ENCODE measurements around the gene GTPBP10. TPM values are rescaled to one million over a fixed set of nuclear protein-coding genes. Genes with fewer than 3 reads are reported as not detected.

GTPBP10 gene
- total and polyA plus RNA-seq, 9 of the 15 experiments (the other 6 are each of a cell fraction or from before 2014, with no cell fraction given) = 34.6 to 89.8 (median 76.4) TPM

- Histone ChIP-seq H3K4me2 (ENCODE audit: insufficient read depth, low read length) (no peak overlapping the region), H4K20me1 (replicated peaks; ENCODE audit: control insufficient read depth, insufficient read depth, low read length) (no peaks in the 10 kb centered on the region), H2AFZ (ENCODE audit: low read depth, low read length) (no peak overlapping the region), H3K9me1 (ENCODE audit: control insufficient read depth, insufficient read depth, low read length) (no peaks in the 10 kb centered on the region), H3K9me3 (replicated peaks; ENCODE audit: control insufficient read depth, insufficient read depth, low read depth, low read length) (no peaks in the 10 kb centered on the region), H3K4me3 (no peak overlapping the region), H3K36me3 (ENCODE audit: control insufficient read depth, insufficient read depth, low read length) (no peaks in the 10 kb centered on the region), H3K4me1 (replicated peaks in 1 of 2; ENCODE audit: control insufficient read depth in 2 of 2, insufficient read depth in 2 of 2, low read length in 2 of 2) (peaks cover 0 to 8% of the 10 kb centered on the region in 2 experiments; a peak in 1 of 5 replicates), H3K27me3 (ENCODE audit: control insufficient read depth in 2 of 2, insufficient read depth in 2 of 2, low read length in 2 of 2) (peaks cover 7 to 20% of the 10 kb centered on the region in 2 experiments; a peak in 3 of 5 replicates), H3K79me2 (ENCODE audit: control insufficient read depth, insufficient read depth, low read length) (no peaks in the 10 kb centered on the region), H3K9ac (ENCODE audit: insufficient read depth in 1 of 2, low read depth in 2 of 2, low read length in 2 of 2) (no peak overlapping the region), H3K27ac (ENCODE audit: extremely low read depth, low read depth, low read length) (no peak overlapping the region)
- no TSS peak for BruUV-seq (replicated peaks)
- intact Hi-C loops (cut with micrococcal nuclease) = no loop called here
- peak; percentile 67 for TF ChIP-seq ZNF316 (IDR thresholded peaks at IDR 0.05)
- TF ChIP-seq ZNF584 (CRISPR knock-in tag; IDR thresholded peaks at IDR 0.05; ENCODE audit: low read depth) = no peak
- TF ChIP-seq C11orf30 (IDR thresholded peaks at IDR 0.05; ENCODE audit: low read depth) = peak; percentile 31; the same call in 1 of the 2 replicates
- DNase-seq (ENCODE audit: extremely low read depth in 1 of 4, low spot score in 3 of 4) = no peak
- in situ Hi-C loops (cut with MboI) = no loop called here
- no peak for ATAC-seq
- no peak for FAIRE-seq
- CTCF ChIA-PET (ENCODE audit: low intra/inter-chr PET ratio) = no interaction called here
- POLR2A ChIA-PET = no interaction called here
These were observed 23.7 kb upstream of the GTPBP10 start for GRCh38 chr7:90322837-90323236.

DNA sequence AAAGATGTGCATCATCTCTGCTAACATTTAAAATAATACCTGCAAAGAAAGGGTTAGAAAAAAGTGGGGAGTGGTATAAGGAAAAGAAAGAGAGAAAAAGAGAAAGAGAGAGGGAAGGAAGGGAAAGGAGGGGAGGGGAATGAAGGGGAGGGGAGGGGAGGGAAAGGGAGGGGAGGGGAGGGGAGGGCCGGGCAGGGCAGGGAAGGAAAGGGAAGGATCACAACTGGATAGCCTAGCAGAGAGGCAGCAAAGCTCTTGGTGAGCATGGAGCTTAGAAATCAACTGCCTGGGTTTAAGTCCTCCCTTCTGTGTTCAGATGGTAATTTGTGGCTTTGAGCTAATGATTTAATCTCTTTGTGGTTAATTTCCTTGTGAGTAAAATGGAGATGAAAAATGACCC is 20.0 kb upstream of the GTPBP10 start:
- H3K9ac ChIP-seq (ENCODE audit: insufficient read depth in 1 of 2, low read depth in 2 of 2, low read length in 2 of 2) = no peak overlapping the region
- no TSS peak for BruUV-seq (replicated peaks)
- ChIA-PET POLR2A (interaction anchor here (0.6 kb wide), 1 partner anchor 967 kb away, joined by 3 read pairs; no protein-coding TSS in a partner anchor), CTCF (ENCODE audit: low intra/inter-chr PET ratio) (no interaction called here)
- no peaks in the 10 kb centered on the region for H3K4me1 ChIP-seq (replicated peaks in 1 of 2; ENCODE audit: control insufficient read depth in 2 of 2, insufficient read depth in 2 of 2, low read length in 2 of 2)
- H3K9me3 ChIP-seq (replicated peaks; ENCODE audit: control insufficient read depth, insufficient read depth, low read depth, low read length) = no peaks in the 10 kb centered on the region
- H3K4me2 ChIP-seq (ENCODE audit: insufficient read depth, low read length) = no peak overlapping the region
- peaks cover 5 to 18% of the 10 kb centered on the region in 2 experiments; a peak in 4 of 5 replicates for H3K27me3 ChIP-seq (ENCODE audit: control insufficient read depth in 2 of 2, insufficient read depth in 2 of 2, low read length in 2 of 2)
- H3K9me1 ChIP-seq (ENCODE audit: control insufficient read depth, insufficient read depth, low read length) = no peaks in the 10 kb centered on the region
- no peaks in the 10 kb centered on the region for H3K79me2 ChIP-seq (ENCODE audit: control insufficient read depth, insufficient read depth, low read length)
- WGBS (ENCODE audit: insufficient coverage, low coverage, missing lambda C conversion rate) = no CpG with 5 or more reads among the region's 1 CpG
- no peaks in the 10 kb centered on the region for H3K36me3 ChIP-seq (ENCODE audit: control insufficient read depth, insufficient read depth, low read length)
- ATAC-seq = no peak
- H2AFZ ChIP-seq (ENCODE audit: low read depth, low read length) = no peak overlapping the region
- FAIRE-seq = no peak
- no peak for DNase-seq (ENCODE audit: extremely low read depth in 1 of 4, low spot score in 3 of 4)
- no peaks in the 10 kb centered on the region for H4K20me1 ChIP-seq (replicated peaks; ENCODE audit: control insufficient read depth, insufficient read depth, low read length)
- no peak overlapping the region for H3K4me3 ChIP-seq
- in situ Hi-C loops (cut with MboI) (no loop called here), intact Hi-C loops (cut with micrococcal nuclease) (no loop called here)
- no peak overlapping the region for H3K27ac ChIP-seq (ENCODE audit: extremely low read depth, low read depth, low read length)
- no peak for TF ChIP-seq ZBTB1 (CRISPR knock-in tag; IDR thresholded peaks at IDR 0.05; ENCODE audit: borderline replicate concordance, low read depth)
- no peak for TF ChIP-seq ZFP91 (CRISPR knock-in tag; IDR thresholded peaks at IDR 0.05)
- peak; percentile 89 for TF ChIP-seq PCBP2 (IDR thresholded peaks at IDR 0.05; ENCODE audit: low read depth, low read length, poor library complexity, severe bottlenecking)
- peak; percentile 87 for TF ChIP-seq PCBP1 (IDR thresholded peaks at IDR 0.05; ENCODE audit: low read depth, low read length, poor library complexity, severe bottlenecking)
- no peak for TF ChIP-seq MLX (CRISPR knock-in tag; conservative IDR thresholded peaks at IDR 0.05)
- TF ChIP-seq HNRNPK (IDR thresholded peaks at IDR 0.05; ENCODE audit: low read depth, low read length, poor library complexity, severe bottlenecking) = peak; percentile 87
- no peak for TF ChIP-seq ZNF444 (CRISPR knock-in tag; IDR thresholded peaks at IDR 0.05)
